SK-N-SH (cell line): Measurements from ENCODE around the gene MRNIP.

Experiments
- EP300 ChIP-seq, 2 experiments: IDR thresholded peaks; 2 replicates each; pipeline versions ENCODE4 v1.4.0 to v1.6.1; 2012; ENCODE audit warnings: borderline replicate concordance in 1 of 2, low read depth in 1 of 2, low read length in 1 of 2
- EZH2phosphoT487 ChIP-seq: fragments of 200-600 bp; sonication (generic); IDR thresholded peaks from 2 replicates; pipeline ENCODE4 v1.6.1; 2017; ENCODE audit warnings: low read depth, mixed run types, mild to moderate bottlenecking, antibody characterized with exemption, moderate library complexity, borderline replicate concordance
- FOXM1 ChIP-seq: IDR thresholded peaks from 2 replicates; pipeline ENCODE4 v1.4.0; 2012; ENCODE audit warnings: low read depth, mild to moderate bottlenecking
- POLR2AphosphoS5 ChIP-seq: IDR thresholded peaks from 2 replicates; pipeline ENCODE4 v1.6.1; 2012; ENCODE audit warnings: low read depth, low read length
- TCF12 ChIP-seq: IDR thresholded peaks from 2 replicates; pipeline ENCODE4 v1.4.0; 2012
- YY1 ChIP-seq: IDR thresholded peaks from 2 replicates; pipeline ENCODE4 v1.4.0; 2012; ENCODE audit warnings: low read depth, mild to moderate bottlenecking
- TF ChIP-seq, protein P1 (sequence below): fragments of 200-600 bp; sonication (generic); IDR thresholded peaks from 2 replicates; pipeline ENCODE4 v1.6.1; 2017; ENCODE audit warnings: antibody characterized with exemption, mild to moderate bottlenecking, moderate library complexity
- TF ChIP-seq, protein P2 (sequence below): IDR thresholded peaks from 2 replicates; pipeline ENCODE4 v1.4.0; 2012; ENCODE audit warnings: low read depth

DNA sequence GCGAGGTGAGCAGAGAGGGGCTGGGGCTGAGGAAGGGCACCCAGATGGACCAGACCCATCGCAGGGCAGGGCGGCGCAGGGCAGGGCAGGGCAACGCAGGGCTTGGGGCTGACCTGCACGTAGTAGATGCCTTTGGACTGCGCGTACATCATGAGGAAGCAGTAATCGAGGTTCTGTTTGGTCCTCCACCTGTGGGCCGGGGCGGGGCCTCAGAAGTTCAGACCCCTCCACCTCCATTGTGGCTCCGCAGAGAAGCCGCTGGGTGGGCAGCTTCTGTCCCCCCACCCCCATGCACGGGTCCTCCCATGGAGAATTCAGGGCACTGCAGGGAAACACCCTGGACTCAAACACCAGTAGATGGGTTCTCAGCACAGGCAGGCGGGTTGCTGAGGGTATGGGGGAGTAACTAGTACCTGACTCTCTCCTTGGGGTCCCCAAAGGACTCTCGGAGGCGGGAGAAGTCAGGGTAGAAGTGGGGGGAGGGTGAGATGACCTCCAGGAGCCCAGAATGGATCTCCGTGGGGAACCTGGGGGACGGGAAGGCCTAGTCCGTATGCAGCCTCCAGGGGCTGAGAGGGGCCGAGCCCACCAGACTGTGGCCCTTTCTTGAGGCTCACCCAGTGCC, 58.4 kb downstream of the MRNIP start:
- TF ChIP-seq, protein P1, sequence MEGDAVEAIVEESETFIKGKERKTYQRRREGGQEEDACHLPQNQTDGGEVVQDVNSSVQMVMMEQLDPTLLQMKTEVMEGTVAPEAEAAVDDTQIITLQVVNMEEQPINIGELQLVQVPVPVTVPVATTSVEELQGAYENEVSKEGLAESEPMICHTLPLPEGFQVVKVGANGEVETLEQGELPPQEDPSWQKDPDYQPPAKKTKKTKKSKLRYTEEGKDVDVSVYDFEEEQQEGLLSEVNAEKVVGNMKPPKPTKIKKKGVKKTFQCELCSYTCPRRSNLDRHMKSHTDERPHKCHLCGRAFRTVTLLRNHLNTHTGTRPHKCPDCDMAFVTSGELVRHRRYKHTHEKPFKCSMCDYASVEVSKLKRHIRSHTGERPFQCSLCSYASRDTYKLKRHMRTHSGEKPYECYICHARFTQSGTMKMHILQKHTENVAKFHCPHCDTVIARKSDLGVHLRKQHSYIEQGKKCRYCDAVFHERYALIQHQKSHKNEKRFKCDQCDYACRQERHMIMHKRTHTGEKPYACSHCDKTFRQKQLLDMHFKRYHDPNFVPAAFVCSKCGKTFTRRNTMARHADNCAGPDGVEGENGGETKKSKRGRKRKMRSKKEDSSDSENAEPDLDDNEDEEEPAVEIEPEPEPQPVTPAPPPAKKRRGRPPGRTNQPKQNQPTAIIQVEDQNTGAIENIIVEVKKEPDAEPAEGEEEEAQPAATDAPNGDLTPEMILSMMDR: no peak
- no peak for TF ChIP-seq POLR2AphosphoS5
- no peak for TF ChIP-seq FOXM1
- no peak for TF ChIP-seq EP300 (IDR thresholded peaks at IDR 0.05; ENCODE audit: borderline replicate concordance in 1 of 2, low read depth in 1 of 2, low read length in 1 of 2)
- TF ChIP-seq, protein P2, sequence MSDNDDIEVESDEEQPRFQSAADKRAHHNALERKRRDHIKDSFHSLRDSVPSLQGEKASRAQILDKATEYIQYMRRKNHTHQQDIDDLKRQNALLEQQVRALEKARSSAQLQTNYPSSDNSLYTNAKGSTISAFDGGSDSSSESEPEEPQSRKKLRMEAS: no peak
- no peak for TF ChIP-seq YY1
- TF ChIP-seq EZH2phosphoT487: no peak
- no peak for TF ChIP-seq TCF12
